GM10847 (cell line): Measurements from ENCODE around the gene ZYG11A.

Source experiments
- POLR2A ChIP-seq: IDR thresholded peaks from 2 replicates; pipeline ENCODE4 v1.6.1; 2011; ENCODE audit not compliant: insufficient read length; ENCODE audit errors: extremely low read depth

Gene ZYG11A

DNA sequence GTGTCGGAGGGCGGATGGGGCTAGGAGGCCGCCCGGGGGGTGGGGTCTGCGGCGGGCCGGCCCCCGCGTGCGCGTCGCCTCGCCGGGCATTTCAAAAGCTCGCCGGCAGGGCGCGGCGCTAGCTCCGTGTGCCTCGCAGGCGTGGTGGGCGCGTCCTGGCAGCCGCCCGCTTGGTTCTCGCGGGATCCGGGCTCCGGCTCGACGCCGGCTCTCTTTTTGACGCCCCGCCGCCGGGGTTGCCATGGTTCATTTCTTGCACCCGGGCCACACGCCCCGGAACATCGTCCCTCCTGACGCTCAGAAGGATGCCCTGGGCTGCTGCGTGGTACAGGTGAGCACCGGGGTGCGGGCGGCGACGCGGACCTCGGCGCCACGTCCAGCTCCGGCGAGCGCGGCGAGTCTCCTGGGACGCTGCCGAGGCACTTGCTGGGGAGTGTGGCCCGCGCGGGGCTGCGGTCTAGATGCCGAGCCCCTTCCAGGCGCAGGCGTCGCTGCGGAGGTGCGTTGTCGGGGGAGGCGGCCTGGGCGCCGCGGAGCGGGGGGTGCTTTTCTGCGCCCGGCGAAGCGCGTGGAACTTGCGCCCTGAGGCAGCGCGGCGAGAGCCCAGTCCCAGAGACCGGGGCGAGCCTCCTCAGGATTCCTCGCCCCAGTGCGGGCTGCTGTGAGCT, at the start of gene ZYG11A:
TSS of gene ZYG11A (plus strand) at position 118 of the 668 bp plus-strand sequence. CDS start at position 242, 124 bp downstream.
- peak; percentile 2 for TF ChIP-seq POLR2A

DNA sequence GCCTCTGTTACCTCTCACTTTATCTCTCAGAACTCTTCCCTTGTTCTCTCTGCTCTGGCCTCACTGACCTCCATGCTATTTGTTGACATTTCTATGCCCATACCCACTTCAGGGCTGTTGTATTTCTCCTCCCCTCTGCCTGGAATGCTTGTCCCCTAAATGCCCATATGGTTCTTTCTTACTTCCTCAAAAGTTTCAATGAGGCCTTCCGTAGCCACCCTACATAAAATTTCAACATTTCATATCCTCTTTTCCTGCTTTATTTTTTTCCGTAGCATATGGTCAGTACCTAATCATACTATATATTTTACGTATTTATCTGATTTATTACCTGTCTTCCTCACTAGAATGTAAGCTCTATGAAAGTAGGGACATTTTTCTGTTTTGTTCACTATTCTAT, 47.1 kb upstream of the ZYG11A start:
- TF ChIP-seq POLR2A, result no peak

DNA sequence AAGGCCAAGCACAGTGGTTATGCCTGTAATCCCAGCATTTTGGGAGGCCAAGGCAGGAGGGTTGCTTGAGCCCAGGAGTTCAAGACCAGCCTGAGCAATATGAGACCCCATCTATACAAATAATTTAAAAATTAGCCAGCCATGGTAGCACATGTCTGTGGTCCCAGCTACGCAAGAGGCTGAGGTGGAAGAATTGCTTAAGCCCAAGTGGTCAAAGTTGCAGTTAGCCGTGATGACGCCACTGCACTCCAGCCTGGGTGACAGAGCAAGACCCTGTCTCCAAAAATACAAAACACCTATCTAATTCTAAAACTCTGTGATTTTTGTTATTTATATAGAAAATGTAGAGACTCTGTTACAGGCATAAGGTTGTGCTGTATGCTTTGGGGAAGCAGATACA, 44.2 kb upstream of the ZYG11A start:
- TF ChIP-seq POLR2A, result no peak

GRCh38 chr1:52801011-52801410, 41.5 kb upstream of the ZYG11A start:
- TF ChIP-seq POLR2A, result no peak

GRCh38 chr1:52814465-52814864, 28.1 kb upstream of the ZYG11A start:
- TF ChIP-seq POLR2A, result no peak

- TF ChIP-seq POLR2A, result no peak
These were observed 16.7 kb upstream of the ZYG11A start for GRCh38 chr1:52825868-52826267.

DNA sequence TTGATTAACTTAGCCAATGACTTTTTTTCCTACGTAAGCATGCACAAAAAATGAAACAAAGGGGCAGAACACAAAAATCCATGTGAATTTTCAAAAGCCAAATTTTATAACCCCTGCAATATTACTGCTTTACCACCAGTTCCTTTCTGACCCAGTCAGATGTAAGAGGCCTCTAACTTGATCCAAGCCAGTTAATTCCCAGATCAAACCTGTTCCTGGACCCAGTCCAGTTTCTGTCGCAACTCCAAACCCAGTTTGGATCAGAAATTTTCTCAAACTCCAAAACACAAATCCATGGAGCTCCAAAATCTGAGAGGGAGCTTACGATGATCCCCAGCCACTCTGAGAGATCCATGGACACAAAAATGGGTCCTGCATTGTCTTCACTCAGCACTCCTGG, 7.8 kb upstream of the ZYG11A start:
- TF ChIP-seq POLR2A, result no peak

DNA sequence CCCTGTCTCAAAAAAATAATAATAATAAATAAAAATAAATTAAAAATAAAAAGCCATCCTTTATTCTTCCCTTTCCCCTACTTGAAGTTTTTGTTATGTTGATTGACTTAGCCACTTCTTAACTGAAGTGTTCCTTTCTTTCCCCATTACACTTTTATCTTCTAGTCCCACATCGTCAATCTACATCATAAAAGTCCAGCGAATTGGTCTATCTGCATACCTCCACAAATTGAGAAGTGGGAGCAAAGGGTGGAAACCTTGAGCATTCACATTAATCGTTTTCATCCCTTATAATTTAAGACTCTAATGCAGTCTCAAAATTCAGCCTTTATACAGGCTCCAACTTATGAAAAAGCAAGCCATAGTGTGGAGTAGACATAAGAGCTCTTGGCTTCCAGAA, 6.5 kb upstream of the ZYG11A start:
- TF ChIP-seq POLR2A, result no peak

DNA sequence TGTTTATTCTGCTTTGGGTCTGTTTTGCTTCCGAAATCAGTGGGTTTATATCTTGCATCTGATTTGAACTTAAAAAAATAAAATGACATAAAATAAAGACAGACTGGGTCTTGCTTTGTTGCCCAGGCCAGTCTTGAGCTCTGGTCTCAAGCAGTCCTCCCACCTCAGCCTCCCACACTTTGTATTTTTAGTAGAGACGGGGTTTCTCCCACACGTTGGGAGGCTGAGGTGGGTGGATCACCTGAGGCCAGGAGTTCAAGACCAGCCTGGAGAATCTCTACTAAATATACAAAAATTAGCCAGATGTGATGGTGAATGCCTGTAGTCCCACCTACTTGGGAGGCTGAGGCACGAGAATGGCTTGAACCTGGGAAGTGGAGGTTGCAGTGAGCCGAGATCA, 5.9 kb downstream of the ZYG11A start:
- no peak for TF ChIP-seq POLR2A

- no peak for TF ChIP-seq POLR2A
These were observed 8.4 kb downstream of the ZYG11A start for GRCh38 chr1:52850951-52851350.

- TF ChIP-seq POLR2A, result no peak
These were observed 10.3 kb downstream of the ZYG11A start for GRCh38 chr1:52852854-52853253.

DNA sequence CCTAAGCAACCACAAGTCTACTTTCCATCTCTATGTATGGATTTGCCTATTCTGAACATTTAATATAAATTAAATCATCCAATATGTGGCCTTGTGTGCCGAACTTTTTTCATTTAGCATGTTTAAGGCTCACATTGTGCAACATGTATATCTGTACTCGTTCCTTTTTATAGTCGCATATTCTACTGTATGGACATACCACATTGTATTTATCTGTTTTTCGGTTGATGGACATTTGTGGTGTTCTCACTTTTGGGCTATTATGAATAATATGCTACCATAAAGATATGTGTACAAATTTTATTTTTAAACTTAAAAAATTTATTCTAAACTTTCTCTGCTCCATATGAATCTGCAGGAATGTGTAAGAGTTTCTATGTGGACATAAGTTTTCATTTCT, 13.0 kb downstream of the ZYG11A start:
- TF ChIP-seq POLR2A, result no peak

DNA sequence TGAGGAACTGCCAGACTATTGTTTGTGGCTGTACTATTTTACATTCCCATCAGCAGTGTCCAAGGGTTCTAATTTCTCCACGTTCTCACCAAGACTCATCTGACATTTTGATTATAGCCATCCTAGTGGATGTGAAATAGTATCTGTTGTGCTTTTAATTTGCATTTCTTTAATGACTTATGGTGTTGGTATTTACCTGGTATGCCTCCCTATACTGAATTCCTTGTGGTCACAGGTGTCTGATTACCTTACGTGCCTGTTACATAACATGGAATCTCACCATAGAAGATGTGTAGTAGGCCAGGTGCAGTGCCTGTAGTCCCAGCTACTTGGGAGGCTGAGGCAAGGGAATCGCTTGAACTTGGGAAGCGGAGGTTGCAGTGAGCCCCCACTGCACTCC, 13.5 kb downstream of the ZYG11A start:
- no peak for TF ChIP-seq POLR2A

DNA sequence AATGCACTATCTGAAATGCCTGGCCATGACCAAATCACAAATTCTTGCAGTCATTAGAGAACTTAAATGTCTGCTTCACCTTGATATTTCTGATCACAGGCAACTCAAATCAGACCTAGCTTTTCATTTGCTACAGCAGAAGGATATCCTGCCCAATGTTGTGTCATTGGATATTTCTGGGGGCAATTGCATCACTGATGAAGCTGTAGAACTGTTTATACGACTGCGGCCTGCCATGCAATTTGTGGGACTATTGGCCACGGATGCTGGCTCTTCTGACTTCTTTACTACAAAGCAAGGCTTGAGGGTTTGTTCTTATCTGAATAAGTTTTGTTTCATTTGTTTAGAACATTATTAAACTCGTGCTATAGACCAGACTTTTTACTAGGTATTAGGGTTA, 14.9 kb downstream of the ZYG11A start:
- TF ChIP-seq POLR2A, result no peak

GRCh38 chr1:52862666-52863458, 20.3 kb downstream of the ZYG11A start:
- no peak for TF ChIP-seq POLR2A

- no peak for TF ChIP-seq POLR2A
These were observed 24.7 kb downstream of the ZYG11A start for GRCh38 chr1:52867087-52867863.
